Tibial nerve (tissue), 4 donors: ENCODE data around the gene MAPK1.

Source experiments
- CTCF ChIP-seq, 5 experiments: fragments of 200-600 bp in 3 of 5; fragments of 450-650 bp in 2 of 5; sonication (generic) in 3 of 5; IDR thresholded peaks; one replicate each; pipeline ENCODE4 v1.5.1; 2016 to 2019; ENCODE audit warnings: antibody characterized with exemption in 5 of 5, mild to moderate bottlenecking in 3 of 5, moderate library complexity in 2 of 5
- EP300 ChIP-seq, 2 donors: sonication (generic); formaldehyde crosslinking; IDR thresholded peaks; one replicate each; pipeline ENCODE4 v1.6.1; 2017; ENCODE audit warnings: antibody characterized with exemption in 2 of 2, mild to moderate bottlenecking in 1 of 2
- POLR2A ChIP-seq, 2 donors: fragments of 450-650 bp; IDR thresholded peaks; one replicate each; pipeline ENCODE4 v1.6.1; 2017; ENCODE audit warnings: antibody characterized with exemption in 2 of 2, mild to moderate bottlenecking in 2 of 2, moderate library complexity in 2 of 2

- TF ChIP-seq CTCF (IDR thresholded peaks at IDR 0.05) (no peak), EP300 (IDR thresholded peaks at IDR 0.05) (no peak), POLR2A (IDR thresholded peaks at IDR 0.05) (no peak)
These were observed 65.4 kb downstream of the MAPK1 start for GRCh38 chr22:21802056-21802455.
